GM12874 (cell line): ENCODE results near the gene ART5.

ENCODE experiments used
- TF ChIP-seq, protein P1 (sequence below): IDR thresholded peaks from 2 replicates; pipeline ENCODE4 v1.5.1; 2011; ENCODE audit warnings: low read depth, mild to moderate bottlenecking, control low read depth, low read length, moderate library complexity; ENCODE audit not compliant: insufficient read depth

The ART5 gene

DNA sequence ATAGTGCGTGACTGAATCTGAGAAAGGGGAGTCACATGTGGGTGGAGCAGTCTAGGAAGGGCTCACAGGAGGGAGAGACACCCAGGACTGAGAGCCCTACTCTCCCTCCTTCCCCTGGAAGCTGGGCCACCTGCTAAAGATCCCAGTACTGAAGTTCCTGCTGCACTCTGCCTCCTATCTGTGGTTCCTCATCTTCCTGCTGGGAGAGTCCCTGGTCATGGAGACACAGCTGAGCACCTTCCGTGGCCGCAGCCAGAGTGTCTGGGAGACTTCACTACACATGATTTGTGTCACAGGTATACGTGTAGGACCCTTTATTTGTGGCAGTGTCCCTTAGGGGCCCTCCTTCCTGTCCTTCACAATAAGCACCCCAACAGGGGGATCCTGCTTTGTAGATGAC is 19.3 kb downstream of the ART5 start:
- TF ChIP-seq, protein P1, sequence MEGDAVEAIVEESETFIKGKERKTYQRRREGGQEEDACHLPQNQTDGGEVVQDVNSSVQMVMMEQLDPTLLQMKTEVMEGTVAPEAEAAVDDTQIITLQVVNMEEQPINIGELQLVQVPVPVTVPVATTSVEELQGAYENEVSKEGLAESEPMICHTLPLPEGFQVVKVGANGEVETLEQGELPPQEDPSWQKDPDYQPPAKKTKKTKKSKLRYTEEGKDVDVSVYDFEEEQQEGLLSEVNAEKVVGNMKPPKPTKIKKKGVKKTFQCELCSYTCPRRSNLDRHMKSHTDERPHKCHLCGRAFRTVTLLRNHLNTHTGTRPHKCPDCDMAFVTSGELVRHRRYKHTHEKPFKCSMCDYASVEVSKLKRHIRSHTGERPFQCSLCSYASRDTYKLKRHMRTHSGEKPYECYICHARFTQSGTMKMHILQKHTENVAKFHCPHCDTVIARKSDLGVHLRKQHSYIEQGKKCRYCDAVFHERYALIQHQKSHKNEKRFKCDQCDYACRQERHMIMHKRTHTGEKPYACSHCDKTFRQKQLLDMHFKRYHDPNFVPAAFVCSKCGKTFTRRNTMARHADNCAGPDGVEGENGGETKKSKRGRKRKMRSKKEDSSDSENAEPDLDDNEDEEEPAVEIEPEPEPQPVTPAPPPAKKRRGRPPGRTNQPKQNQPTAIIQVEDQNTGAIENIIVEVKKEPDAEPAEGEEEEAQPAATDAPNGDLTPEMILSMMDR = no peak

DNA sequence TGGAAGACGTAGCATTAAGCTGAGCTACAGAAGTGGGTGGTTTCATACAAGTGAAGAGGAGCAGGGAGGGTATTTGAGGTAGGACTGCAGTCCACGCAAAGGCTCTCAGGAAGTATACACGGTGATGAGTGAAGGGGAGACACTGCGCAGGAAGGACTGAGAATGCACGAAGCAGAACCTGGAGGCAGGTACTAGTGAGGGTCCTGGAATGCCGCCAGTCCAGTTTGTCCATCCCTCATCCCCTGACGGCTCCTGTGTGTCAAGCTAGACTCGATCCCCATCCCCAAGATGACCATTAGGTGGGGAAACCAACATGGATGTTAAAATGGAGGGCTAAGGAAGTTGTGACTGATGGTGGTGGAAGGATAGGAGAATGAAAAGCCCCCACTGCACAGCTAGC is 23.8 kb downstream of the ART5 start:
- TF ChIP-seq, protein P1 = no peak

DNA sequence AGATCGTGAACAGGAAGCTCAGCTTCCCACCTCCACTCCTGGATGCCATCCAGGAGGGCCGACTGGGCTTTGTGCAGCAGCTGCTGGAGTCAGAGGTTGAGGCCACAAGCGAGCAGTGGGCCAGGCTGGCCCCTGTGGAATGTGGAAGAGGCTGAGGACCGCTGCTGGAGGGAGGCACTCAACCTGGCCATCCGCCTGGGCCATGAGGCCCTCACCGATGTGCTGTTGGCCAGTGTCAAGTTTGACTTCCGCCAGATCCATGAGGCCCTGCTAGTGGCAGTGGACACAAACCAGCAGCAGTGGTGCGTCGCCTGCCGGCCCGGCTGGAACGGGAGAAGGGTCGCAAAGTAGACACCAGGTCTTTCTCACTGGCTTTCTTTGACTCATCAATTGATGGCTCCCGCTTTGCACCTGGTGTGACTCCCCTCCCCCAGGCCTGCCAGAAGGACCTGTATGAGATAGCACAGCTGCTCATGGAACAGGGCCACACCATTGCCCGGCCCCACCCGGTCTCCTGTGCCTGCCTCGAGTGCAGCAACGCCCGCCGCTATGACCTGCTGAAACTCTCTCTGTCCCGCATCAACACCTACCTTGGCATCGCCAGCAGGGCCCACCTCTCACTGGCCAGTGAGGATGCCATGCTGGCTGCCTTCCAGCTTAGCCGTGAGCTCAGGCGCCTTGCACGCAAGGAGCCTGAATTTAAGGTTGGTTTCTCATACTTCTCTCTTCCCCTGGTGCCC is 24.9 kb downstream of the ART5 start:
- TF ChIP-seq, protein P1 = no peak

DNA sequence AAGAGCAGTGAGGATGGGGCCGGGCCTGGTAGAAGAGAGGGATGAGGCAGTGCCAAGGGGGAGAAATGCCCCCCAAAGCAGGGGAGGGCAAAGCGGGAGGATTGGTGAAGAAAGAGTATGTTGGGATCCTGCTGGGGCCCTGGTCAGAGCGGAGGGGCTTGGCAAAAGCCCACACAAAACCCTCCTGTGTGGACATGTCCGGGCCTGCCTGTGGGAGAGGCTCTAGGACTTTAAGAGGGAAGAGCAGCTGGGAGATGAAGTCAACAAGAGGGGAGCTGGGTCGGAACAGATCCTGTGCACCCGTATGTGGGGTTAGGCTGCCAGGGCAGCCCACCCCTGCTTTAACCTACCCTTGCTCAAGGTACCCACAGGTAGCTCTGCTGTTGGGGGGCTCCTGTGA is 25.8 kb downstream of the ART5 start:
- TF ChIP-seq, protein P1 = no peak

DNA sequence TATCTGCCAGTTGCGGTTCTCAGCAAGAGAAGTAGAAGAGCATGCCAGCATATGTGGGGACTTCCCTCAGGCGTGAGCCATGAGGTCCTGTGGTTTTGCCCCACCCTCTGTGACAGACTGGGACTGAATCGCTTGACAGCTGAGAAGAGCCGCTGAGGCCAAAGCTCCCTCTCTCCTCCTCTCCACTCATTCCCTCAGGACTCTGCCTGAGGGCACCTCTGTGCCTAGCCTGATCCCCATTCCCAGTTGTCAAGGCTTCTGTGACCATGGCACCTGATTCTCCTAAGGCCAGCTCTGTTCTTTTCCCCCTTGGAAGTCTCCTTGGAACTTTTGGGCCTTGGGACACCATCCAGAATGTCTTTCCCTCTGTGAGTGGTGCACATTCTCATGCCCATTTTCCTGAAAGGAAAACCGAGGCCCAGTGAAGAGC is 27.0 kb downstream of the ART5 start:
- TF ChIP-seq, protein P1 = no peak

DNA sequence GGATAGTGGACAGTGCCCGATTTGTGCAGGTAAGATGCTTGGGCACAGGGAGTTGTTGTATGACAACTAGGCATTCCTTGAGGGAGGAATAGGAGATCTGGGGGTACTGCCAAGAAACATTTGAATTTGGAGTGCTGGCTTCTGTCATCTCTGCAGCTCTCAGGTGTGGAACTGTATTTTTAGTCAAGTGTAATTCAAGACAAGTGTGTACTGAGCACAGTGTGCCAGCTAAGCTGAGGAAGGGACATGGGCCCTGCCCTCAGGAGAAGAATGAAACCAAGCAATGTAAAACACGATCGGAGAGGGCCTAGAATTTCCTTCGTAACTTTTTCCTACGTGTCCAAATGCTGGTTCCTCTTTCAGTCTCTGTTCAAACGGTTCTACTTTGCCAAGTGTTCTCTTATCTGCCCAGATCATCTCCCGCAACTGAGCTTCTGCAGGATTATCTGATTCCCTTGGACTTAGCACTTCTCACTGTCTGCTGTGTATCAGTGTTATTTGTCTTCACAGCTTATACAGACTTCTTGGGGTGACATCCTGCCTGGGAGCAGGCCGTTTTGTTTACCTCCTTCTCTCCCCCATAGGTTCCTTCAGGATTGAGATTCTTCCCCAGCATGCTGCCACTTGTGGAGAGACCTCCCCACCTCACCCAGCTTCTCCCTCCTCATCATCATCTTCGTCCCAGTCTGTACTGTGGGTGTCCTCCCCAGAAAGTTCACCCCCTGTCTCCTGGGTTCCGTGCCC is 27.6 kb downstream of the ART5 start:
- TF ChIP-seq, protein P1 = no peak

DNA sequence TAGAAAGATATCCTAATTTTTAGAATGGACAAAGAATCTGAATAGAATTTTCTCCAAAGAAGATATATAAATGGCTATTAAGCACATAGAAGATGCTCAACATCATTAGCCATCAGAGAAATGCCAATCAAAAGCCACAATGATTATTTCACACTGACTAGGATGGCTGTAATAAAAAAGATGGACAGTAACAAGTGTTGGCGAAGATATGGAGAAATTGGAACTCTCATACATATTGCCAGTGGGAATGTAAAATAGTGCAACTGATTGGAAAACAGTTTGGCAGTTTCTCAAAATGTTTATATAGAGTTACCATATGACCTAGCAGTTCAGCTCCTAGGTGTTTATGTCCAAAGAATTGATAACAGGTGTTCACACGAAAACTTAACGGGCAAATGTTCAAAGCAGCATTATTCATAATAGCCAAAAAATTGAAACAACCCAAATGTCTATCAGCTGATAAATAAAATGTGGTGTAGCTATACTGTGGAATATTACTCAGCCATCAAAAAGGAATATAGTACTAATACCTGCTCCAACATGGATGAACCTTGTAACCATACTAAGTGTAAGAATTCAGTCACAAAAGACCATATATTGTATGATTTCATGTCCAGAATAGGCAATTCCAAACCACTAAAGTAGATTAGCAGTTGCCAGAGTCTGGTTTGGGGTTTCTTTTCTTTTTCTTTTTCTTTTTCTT is 29.7 kb downstream of the ART5 start:
- TF ChIP-seq, protein P1 = no peak
